ENCODE results near the gene ATP8A2. TPM values are rescaled to one million over a fixed set of nuclear protein-coding genes. Genes with fewer than 3 reads are reported as not detected.
A peak's percentile ranks its signal among the peaks of the same experiment; 100 is the strongest.
"Not testable (repeated sequence)": the region's sequence is repeated elsewhere in the genome, so short reads cannot be mapped to it uniquely, and the experiment has no call there.

ATP8A2 gene
- total RNA-seq, 1 donor from 2014 or later, result 0.40 TPM

DNA sequence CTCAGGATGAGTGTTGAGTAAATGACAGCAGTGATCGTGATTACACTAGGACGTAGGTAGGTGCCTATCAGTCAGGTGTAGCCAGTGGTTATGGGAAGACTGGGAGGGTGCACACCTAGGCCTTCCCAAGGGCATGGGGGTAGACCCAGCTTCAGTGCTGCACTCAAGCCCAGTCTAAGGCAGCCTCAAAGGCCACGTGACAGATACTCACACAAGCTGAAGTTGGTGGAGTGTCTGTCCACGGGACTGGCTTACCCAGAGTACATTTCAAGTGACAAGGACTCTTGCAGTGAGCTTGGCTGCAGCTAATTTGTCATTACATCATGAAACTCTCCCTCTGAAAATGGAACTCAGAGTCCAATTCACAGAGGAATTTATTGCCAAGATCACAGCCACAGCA is 561.7 kb downstream of the ATP8A2 start:
- no peaks in the 10 kb centered on the region for H3K9me3 Mint-ChIP-seq
- H3K4me3 Mint-ChIP-seq, result no peak overlapping the region
- H3K36me3 Mint-ChIP-seq (ENCODE audit: low read depth), result no peaks in the 10 kb centered on the region
- no peak overlapping the region for H3K27ac Mint-ChIP-seq
- peaks cover 8% of the 10 kb centered on the region for H3K27me3 Mint-ChIP-seq
- intact Hi-C loops (cut with micrococcal nuclease), result no loop called here
- no peak for DNase-seq
- no peaks in the 10 kb centered on the region for H3K4me1 Mint-ChIP-seq

DNA sequence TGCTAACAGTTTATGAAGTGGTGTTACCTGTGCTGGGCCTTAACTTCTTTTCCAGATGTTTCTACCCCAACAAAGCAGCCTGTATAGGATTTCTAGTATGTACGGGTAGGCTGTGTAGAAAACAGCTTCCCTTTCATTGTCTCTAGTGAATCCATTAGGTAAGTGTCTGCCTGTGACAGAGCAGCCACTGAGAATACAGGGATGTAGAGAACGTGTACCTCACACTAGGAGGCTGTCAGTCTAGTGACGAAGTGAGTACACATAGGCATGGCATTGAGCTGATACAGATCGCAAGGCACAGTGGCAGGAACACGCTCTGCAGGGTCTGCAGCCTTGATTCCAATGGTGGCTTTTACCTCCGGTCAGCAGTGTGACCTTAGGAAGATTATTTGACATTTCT is 562.4 kb downstream of the ATP8A2 start:
- no peak for DNase-seq
- H3K27ac Mint-ChIP-seq, result no peak overlapping the region
- H3K4me1 Mint-ChIP-seq, result no peaks in the 10 kb centered on the region
- H3K27me3 Mint-ChIP-seq, result peaks cover 8% of the 10 kb centered on the region
- no peak overlapping the region for H3K4me3 Mint-ChIP-seq
- H3K9me3 Mint-ChIP-seq, result peaks cover under 1% of the 10 kb centered on the region
- intact Hi-C loops (cut with micrococcal nuclease), result no loop called here
- no peaks in the 10 kb centered on the region for H3K36me3 Mint-ChIP-seq (ENCODE audit: low read depth)

DNA sequence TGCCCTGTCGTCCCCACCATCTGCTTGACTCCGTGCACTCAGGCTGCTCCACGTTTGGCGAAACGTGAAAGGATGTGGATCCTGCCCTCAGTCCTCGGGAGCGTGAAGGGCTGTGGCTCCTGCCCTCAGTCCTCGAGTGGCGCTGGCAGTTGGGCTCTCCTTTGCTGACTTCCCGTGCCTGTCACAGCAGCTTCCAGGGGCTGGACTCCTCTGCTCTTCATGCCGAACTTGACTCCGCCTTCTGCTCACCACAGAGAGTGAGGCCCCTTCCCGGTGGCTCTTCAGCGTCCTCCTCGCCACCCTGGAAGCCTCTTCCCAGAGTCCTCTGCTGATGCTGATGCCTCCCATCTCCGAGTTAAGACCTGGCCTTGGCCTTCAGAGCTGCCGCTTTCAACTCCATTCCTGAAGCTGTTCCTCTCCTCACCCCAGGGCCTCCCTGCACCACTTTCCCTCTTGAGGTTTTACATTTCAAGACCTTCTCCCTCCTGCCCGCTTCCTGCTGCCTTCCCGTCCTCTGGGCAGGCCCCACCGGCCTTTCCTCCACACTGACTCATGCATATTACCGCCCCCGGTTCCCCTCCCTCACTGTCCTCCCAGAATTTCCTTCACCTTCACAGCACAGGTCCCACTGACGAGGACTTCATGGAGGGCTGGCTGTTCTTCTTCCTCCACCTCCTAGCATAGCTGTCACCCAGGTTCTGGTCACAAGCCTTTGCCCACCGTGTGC is 568.4 kb downstream of the ATP8A2 start:
- H3K27ac Mint-ChIP-seq, result peak overlapping the region; percentile 26
- H3K9me3 Mint-ChIP-seq, result peaks cover 7% of the 10 kb centered on the region
- intact Hi-C loops (cut with micrococcal nuclease), result no loop called here
- H3K4me3 Mint-ChIP-seq, result no peak overlapping the region
- H3K36me3 Mint-ChIP-seq (ENCODE audit: low read depth), result no peaks in the 10 kb centered on the region
- DNase-seq, result no peak
- peaks cover 2% of the 10 kb centered on the region for H3K27me3 Mint-ChIP-seq
- H3K4me1 Mint-ChIP-seq, result peaks cover 11% of the 10 kb centered on the region

DNA sequence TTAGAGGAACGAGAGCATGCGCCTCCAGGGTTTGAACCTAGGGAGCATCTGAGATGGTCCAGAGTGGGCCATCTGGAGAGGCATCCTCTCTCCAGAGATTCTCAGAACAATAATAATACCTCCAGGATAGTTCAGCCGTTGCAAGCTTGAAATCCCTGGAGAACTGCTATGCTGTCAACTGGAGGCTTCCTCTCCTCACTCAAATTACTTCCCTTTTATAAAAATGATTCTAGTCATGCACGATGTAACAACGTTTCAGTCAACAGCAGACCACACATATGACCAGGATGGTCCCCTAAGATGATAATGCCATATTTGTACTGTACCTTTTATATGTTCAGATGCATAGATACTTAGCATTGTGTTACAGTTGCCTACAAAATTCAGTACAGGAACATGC is 571.3 kb downstream of the ATP8A2 start:
- Mint-ChIP-seq H3K27ac (no peak overlapping the region), H3K9me3 (peaks cover 7% of the 10 kb centered on the region), H3K4me1 (peaks cover 17% of the 10 kb centered on the region), H3K4me3 (no peak overlapping the region), H3K36me3 (ENCODE audit: low read depth) (no peaks in the 10 kb centered on the region), H3K27me3 (peaks cover 2% of the 10 kb centered on the region)
- intact Hi-C loops (cut with micrococcal nuclease), result no loop called here
- DNase-seq, result no peak

DNA sequence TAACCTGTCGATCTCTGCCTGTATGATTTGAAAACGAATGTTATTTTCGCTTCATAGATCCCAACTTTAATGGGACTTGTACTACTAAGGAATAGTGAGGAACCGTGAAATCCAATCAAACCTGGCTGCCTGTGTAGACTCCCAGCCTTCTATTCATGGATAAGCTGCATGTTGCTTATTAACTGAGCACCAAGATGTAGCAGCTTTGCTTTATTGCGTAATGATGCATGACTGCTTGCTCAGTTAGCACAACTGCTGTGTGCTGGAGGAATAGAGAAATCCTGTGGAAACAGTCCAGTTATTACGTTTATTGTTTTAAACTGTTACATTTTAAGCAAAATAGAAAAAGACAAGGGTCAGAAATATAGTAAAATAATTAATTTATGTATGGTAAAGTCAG is 571.9 kb downstream of the ATP8A2 start:
- intact Hi-C loops (cut with micrococcal nuclease), result no loop called here
- H3K36me3 Mint-ChIP-seq (ENCODE audit: low read depth), result no peaks in the 10 kb centered on the region
- H3K4me1 Mint-ChIP-seq, result peaks cover 17% of the 10 kb centered on the region

DNA sequence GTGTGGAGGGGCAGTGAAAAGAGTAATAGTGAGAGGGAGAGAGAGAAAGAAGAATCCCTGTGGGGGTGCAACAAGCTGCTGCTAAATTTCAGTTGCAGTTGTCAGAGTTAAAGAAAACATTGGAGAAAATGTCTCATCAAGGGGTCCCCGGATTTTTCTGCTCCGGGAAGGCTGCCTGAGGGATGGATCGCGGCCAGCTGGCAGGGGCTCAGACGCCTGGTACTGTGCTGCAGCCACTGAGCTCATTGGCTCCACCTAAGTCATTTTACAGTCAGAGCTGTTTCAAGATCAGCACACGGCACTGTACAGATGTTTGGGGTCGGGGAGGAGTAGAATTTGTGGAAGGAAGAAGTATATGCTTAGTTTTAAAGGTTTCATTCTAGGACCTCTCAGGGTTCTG is 573.8 kb downstream of the ATP8A2 start:
- intact Hi-C loops (cut with micrococcal nuclease), result no loop called here

More for the DNA sequence above, 571.9 kb downstream of the ATP8A2 start:
- no peak overlapping the region for H3K27ac Mint-ChIP-seq
- H3K27me3 Mint-ChIP-seq, result no peaks in the 10 kb centered on the region
- no peak overlapping the region for H3K4me3 Mint-ChIP-seq
- DNase-seq, result no peak
- H3K9me3 Mint-ChIP-seq, result peaks cover 7% of the 10 kb centered on the region

DNA sequence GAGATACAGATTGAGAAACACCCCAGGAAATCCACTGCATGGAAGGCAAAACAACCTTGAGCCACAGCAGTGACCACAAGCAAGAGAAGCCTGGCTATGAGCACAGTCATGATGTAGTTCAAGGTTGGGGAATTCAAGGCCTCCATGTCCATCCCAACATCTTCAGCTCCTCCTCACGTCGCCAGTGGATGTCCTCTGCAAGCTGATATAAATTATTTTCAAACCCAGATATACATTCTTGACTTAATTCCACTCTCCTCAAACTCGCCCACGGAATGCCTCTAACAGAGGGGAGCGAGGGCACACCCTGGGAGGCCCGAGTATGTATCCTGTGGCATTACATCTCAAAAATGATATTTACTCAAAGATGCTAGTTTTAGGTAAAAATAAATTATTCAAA is 574.5 kb downstream of the ATP8A2 start:
- DNase-seq, result no peak
- Mint-ChIP-seq H3K4me1 (peaks cover 10% of the 10 kb centered on the region), H3K27me3 (no peaks in the 10 kb centered on the region), H3K27ac (no peak overlapping the region), H3K9me3 (no peaks in the 10 kb centered on the region), H3K36me3 (ENCODE audit: low read depth) (no peaks in the 10 kb centered on the region), H3K4me3 (no peak overlapping the region)
- intact Hi-C loops (cut with micrococcal nuclease), result no loop called here

More for the DNA sequence above, 573.8 kb downstream of the ATP8A2 start:
- no peak overlapping the region for H3K27ac Mint-ChIP-seq
- H3K4me3 Mint-ChIP-seq, result no peak overlapping the region
- H3K27me3 Mint-ChIP-seq, result no peaks in the 10 kb centered on the region
- DNase-seq, result no peak
- H3K36me3 Mint-ChIP-seq (ENCODE audit: low read depth), result no peaks in the 10 kb centered on the region
- no peaks in the 10 kb centered on the region for H3K9me3 Mint-ChIP-seq
- H3K4me1 Mint-ChIP-seq, result peaks cover 10% of the 10 kb centered on the region

DNA sequence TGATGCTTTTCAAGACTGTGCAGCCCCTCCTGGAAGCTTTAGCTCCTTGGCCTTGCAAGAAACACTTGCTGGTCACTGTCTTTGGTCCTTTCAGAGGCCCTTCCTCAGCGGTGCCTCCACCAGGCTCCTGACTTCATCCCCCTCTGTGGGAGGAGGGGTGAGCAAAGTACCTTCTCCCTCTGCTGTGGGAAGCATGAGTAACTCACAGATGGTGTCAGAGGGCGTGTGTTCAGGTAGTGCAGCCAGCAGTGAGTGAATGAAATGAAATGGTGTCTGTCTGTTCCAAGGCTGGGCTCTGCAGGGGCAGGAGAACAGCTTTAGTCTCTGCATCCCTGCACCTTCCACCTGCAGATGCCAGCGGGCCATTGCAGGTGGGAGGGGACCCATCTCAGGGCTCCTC is 577.1 kb downstream of the ATP8A2 start:
- Mint-ChIP-seq H3K27ac (no peak overlapping the region), H3K4me3 (no peak overlapping the region), H3K9me3 (no peaks in the 10 kb centered on the region), H3K27me3 (no peaks in the 10 kb centered on the region), H3K4me1 (peaks cover 12% of the 10 kb centered on the region), H3K36me3 (ENCODE audit: low read depth) (no peaks in the 10 kb centered on the region)
- intact Hi-C loops (cut with micrococcal nuclease), result no loop called here
- DNase-seq, result no peak

DNA sequence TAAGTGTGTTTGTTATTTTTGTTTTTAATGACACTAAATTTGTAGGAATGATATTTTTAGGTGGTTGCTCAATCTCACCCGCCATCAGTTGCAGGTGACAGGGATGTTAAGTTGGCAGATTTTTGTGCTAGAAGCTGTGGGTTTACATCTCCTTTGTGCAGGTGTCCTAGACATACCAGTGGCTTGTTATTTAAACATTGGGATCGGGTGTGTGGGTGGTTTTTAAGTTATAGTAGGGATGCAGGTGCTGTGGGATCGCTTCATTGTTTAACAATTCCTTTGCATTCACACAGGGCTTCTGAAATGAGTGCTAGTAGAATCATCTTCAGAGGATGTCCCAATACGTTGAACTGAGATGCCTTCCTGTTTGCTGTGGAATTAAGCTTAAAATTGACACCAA is 580.1 kb downstream of the ATP8A2 start:
- no peak for DNase-seq
- H3K4me3 Mint-ChIP-seq, result no peak overlapping the region
- peaks cover 13% of the 10 kb centered on the region for H3K9me3 Mint-ChIP-seq
- H3K27ac Mint-ChIP-seq, result no peak overlapping the region
- H3K36me3 Mint-ChIP-seq (ENCODE audit: low read depth), result no peaks in the 10 kb centered on the region
- peaks cover 12% of the 10 kb centered on the region for H3K4me1 Mint-ChIP-seq
- no peaks in the 10 kb centered on the region for H3K27me3 Mint-ChIP-seq
- intact Hi-C loops (cut with micrococcal nuclease), result no loop called here

DNA sequence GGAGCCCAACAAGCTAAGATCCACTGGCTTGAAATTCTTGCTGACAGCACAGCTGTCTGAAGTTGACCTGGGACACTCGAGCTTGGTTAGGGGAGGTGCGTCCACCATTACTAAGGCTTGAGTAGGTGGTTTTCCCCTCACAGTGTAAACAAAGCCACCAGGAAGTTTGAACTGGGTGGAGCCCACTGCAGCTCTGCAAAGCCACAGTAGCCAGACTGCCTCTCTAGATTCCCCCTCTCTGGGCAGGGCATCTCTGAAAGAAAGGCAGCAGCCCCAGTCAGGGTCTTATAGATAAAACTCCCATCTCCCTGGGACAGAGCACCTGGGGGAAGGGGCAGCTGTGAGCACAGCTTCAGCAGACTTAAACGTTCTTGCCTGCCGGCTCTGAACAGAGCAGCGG is 582.3 kb downstream of the ATP8A2 start:
- H3K9me3 Mint-ChIP-seq, result peaks cover 20% of the 10 kb centered on the region
- intact Hi-C loops (cut with micrococcal nuclease); H3K36me3 Mint-ChIP-seq (ENCODE audit: low read depth); H3K27ac Mint-ChIP-seq; H3K27me3 Mint-ChIP-seq: not testable (repeated sequence)
- peak overlapping the region; percentile 11 for H3K4me3 Mint-ChIP-seq
- DNase-seq, result peak; percentile 65
- H3K4me1 Mint-ChIP-seq, result peaks cover 16% of the 10 kb centered on the region

DNA sequence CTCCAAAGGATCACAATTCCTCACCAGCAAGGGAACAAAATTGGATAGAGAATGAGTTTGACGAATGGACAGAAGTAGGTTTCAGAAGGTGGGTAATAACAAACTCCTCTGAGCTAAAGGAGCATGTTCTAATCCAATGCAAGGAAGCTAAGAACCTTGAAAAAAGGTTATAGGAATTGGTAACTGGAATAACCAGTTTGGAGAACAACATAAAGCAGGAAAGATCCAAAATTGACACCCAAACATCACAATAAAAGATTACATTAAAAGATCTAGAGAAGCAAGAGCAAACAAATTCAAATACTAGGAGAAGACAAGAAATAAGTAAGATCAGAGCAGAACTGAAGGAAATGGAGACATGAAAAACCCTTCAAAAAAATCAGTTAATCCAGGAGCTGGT is 583.2 kb downstream of the ATP8A2 start:
- H3K27me3 Mint-ChIP-seq; intact Hi-C loops (cut with micrococcal nuclease); H3K36me3 Mint-ChIP-seq (ENCODE audit: low read depth): not testable (repeated sequence)

DNA sequence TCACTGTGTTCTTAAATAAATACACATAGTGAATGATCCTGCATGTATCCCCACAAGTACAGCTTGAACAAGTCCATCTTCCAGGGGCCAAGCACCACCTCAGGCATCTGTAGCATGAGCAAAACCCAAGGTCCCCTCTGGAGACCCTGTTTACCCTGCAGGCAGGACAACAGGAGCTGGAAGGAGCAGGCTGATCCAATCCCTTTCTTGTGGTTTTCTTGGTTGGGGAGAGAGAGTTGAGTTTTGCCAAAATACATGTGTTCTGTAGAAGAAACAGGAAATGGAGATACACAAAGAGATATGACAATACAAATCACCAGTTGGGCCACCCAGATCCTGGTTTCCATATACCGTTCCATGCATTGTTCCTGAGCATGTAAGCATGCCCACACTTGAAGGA is 587.2 kb downstream of the ATP8A2 start:
- H3K4me3 Mint-ChIP-seq, result peak overlapping the region; percentile 51
- H3K27ac Mint-ChIP-seq, result peak overlapping the region; percentile 76
- peaks cover 26% of the 10 kb centered on the region for H3K9me3 Mint-ChIP-seq
- peak; percentile 66 for DNase-seq
- H3K4me1 Mint-ChIP-seq, result peaks cover 27% of the 10 kb centered on the region
- intact Hi-C loops (cut with micrococcal nuclease), result no loop called here
- H3K36me3 Mint-ChIP-seq (ENCODE audit: low read depth), result peaks cover 2% of the 10 kb centered on the region
- H3K27me3 Mint-ChIP-seq, result no peaks in the 10 kb centered on the region

More for the DNA sequence above, 583.2 kb downstream of the ATP8A2 start:
- Mint-ChIP-seq H3K4me1 (peaks cover 25% of the 10 kb centered on the region), H3K9me3 (peaks cover 25% of the 10 kb centered on the region)
- H3K4me3 Mint-ChIP-seq, H3K27ac Mint-ChIP-seq, DNase-seq: not testable (repeated sequence)

DNA sequence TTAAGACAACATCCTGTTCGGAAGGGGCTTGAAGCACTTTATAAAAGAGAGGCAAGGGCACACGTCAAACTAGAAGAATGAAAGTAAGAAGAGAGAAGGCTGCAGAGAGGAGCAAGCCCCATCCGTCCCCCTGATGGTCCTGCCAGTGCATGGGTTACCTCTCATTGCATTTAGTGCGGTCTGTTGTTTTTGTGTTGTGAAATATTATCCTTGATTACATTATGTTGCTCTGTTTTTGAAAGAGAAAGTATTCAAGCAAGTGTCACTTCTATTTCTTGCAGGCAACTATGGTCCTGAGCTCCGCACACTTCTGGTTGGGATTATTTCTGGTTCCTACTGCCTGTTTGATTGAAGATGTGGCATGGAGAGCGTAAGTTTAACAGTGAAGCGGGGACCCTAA is 589.5 kb downstream of the ATP8A2 start:
- Mint-ChIP-seq H3K4me1 (peaks cover 16% of the 10 kb centered on the region), H3K9me3 (peaks cover 15% of the 10 kb centered on the region), H3K4me3 (no peak overlapping the region), H3K36me3 (ENCODE audit: low read depth) (peaks cover 2% of the 10 kb centered on the region), H3K27ac (no peak overlapping the region), H3K27me3 (no peaks in the 10 kb centered on the region)
- intact Hi-C loops (cut with micrococcal nuclease), result no loop called here
- DNase-seq, result no peak

DNA sequence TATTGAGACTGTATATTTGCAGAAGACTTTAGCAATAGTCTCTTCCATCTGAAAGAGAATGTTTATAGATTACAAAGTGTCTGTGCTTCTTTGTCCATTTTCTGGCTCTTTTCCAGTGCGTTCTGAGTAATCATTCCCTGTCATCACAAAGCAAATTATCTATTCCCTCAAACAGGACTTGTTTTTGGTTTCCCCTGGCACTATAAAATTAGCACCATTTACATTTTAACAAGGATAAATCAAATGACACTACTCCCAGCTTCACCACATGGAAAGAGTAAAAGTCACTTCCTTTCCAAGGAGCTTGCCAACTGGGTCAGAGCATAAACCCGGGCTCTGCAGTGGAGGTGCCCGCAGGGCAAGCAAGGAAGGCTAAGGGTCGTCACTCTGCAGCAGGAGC is 591.9 kb downstream of the ATP8A2 start:
- Mint-ChIP-seq H3K9me3 (peaks cover 6% of the 10 kb centered on the region), H3K27me3 (no peaks in the 10 kb centered on the region), H3K27ac (no peak overlapping the region), H3K36me3 (ENCODE audit: low read depth) (no peaks in the 10 kb centered on the region), H3K4me1 (peaks cover 15% of the 10 kb centered on the region), H3K4me3 (no peak overlapping the region)
- DNase-seq, result no peak
- intact Hi-C loops (cut with micrococcal nuclease), result no loop called here

DNA sequence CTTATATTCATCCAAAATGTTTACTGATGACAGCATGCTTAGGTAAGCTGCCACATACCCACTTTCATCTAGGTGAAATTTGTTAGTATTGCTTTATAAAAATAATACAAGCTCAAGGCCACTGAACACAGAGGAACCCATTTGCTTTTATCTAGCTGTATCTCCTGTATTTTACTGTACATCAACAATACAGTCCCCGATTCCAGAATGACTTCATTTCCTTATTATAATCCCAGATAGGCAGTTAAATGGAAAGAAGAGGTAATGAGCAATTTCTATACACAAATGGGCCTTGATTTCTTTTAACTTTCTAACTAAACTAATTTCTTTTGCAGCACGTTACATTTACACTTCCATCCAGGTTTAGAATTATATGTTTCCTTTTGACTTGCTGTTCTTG is 593.8 kb downstream of the ATP8A2 start:
- no peak overlapping the region for H3K4me3 Mint-ChIP-seq
- no peaks in the 10 kb centered on the region for H3K36me3 Mint-ChIP-seq (ENCODE audit: low read depth)
- H3K27me3 Mint-ChIP-seq, result no peaks in the 10 kb centered on the region
- intact Hi-C loops (cut with micrococcal nuclease), result no loop called here
- no peak for DNase-seq
- H3K4me1 Mint-ChIP-seq, result peaks cover 6% of the 10 kb centered on the region
- no peak overlapping the region for H3K27ac Mint-ChIP-seq
- no peaks in the 10 kb centered on the region for H3K9me3 Mint-ChIP-seq

Data from activated CD4-positive, alpha-beta T cell treated with anti-CD3 and anti-CD28 coated beads, Interleukin-2, amount 10 ng/mL, durations not matched to agents 24 days and 14 days (primary cell).